Measurements from ENCODE around the gene EVA1B. TPM values are rescaled to one million over a fixed set of nuclear protein-coding genes. Genes with fewer than 3 reads are reported as not detected.
A peak's percentile ranks its signal among the peaks of the same experiment; 100 is the strongest.

EVA1B gene, protein sequence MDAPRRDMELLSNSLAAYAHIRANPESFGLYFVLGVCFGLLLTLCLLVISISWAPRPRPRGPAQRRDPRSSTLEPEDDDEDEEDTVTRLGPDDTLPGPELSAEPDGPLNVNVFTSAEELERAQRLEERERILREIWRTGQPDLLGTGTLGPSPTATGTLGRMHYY
- 100 to 1,000 TPM in 1 of 4 donors, 10 to 100 TPM in 3; 40.6 to 107 (median 52.4) TPM for total RNA-seq

DNA sequence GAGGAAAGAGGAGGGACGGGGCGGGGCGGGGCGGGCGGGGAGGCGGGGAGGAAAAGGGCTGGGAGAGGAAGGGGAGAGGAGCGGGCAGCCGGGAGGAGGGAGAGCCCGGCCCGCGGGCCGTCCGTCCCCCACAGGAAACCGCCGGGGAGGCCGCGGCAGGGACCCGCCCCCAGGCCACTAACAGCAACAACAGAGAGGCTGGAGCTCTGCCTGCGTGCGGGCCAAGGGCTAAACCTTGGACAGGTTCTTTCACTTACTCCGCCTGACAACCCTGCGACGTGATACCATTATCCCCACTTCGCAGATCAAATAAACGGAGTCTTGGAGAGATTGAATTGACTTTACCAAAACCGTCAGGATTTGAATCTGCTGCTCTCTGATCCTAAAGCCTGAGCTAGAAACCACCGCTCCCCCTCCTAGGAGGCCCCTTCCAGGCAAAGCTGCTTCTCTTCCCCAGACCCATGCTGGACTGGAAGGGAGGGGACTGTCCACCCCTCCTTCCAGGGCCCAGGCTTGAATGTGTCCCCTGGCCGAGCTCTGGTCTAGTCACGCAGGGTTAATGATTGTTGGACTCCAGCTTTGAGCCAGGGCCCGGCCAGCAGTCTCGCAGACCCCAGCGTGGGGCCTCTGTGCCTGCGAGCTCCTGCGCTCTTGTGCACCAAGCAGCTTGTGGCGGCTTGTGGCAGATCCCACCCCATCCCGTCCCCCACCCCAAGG lies at the start of gene EVA1B:
Gene EVA1B, minus strand, starts transcription at position 10 of the 717 bp plus-strand sequence. CDS start 608 bp downstream, outside the sequence.
- TF ChIP-seq, protein P1, sequence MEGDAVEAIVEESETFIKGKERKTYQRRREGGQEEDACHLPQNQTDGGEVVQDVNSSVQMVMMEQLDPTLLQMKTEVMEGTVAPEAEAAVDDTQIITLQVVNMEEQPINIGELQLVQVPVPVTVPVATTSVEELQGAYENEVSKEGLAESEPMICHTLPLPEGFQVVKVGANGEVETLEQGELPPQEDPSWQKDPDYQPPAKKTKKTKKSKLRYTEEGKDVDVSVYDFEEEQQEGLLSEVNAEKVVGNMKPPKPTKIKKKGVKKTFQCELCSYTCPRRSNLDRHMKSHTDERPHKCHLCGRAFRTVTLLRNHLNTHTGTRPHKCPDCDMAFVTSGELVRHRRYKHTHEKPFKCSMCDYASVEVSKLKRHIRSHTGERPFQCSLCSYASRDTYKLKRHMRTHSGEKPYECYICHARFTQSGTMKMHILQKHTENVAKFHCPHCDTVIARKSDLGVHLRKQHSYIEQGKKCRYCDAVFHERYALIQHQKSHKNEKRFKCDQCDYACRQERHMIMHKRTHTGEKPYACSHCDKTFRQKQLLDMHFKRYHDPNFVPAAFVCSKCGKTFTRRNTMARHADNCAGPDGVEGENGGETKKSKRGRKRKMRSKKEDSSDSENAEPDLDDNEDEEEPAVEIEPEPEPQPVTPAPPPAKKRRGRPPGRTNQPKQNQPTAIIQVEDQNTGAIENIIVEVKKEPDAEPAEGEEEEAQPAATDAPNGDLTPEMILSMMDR (IDR thresholded peaks at IDR 0.05), result no peak
- no peak for DNase-seq (ENCODE audit: low spot score)
- ATAC-seq (ENCODE audit: low FRiP score), result peak; percentile 48

DNA sequence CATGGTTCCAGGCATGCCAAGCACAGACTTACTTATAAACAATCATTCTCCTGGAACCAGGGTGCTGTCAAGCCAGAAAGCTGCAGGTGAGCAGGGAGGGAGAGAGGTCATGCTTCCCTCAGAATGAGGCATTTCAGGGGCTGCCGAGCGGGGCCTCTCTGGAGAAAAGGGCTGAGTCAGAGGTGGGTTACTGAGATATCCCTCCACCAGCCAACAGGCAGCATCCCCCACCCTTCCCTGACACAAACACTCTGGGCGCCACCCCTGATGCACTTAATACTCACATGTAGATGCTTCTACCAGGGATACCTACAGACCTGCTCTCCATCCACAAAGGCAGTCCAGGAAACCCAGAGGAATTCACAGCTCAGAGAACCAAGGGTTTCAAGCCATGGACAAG lies 49.2 kb upstream of the EVA1B start:
- DNase-seq (ENCODE audit: low spot score) (no peak), ATAC-seq (ENCODE audit: low FRiP score) (no peak)
- TF ChIP-seq, protein P1 (IDR thresholded peaks at IDR 0.05), result no peak

DNA sequence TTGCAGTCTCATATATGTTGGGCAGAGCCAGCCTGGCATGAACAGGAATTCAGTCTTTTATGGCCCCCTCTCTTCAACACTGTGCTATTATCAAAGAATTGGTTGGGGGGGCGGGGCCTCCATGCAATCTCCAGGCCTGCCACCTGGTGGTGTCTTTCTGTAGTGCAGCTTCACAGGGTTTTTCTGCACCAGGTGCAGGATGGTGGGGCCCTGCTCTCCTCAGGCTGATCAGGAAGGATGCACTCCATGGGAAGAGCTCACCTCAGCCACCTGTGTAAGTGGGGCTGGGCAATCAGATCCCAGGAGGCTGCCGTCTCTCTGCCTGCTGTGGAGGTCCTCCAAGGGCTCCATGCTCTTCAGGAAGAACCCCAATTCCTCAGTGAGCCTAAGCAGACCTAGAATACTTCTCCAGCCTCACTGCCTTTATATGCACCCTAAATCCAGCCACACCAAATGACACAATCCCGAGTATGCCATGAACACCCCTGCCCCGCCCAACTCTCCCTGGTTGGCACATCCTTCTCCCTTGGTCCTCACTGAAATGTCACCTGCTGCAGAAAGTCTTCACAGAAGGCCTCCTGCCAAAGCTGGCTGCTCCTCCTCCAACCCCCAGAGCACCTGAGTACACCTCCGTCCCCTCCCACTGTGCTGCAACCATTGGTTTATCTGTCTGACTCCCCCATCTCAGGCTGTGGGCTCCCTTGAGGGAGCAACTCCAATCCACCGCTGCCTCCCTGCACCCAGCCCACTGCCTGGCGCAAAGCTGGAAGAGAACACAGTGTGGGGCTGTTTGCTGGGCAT lies 45.8 kb upstream of the EVA1B start:
- TF ChIP-seq, protein P1 (IDR thresholded peaks at IDR 0.05), result peak in 2 of 3 donors; percentile 74 to 88
- DNase-seq (ENCODE audit: low spot score) (peak; percentile 97), ATAC-seq (ENCODE audit: low FRiP score) (no peak)

- ATAC-seq (ENCODE audit: low FRiP score) (no peak), DNase-seq (ENCODE audit: low spot score) (no peak)
- TF ChIP-seq, protein P1 (IDR thresholded peaks at IDR 0.05), result no peak
These were observed 44.4 kb upstream of the EVA1B start for GRCh38 chr1:36367798-36368197.

GRCh38 chr1:36367066-36367465 lies 43.6 kb upstream of the EVA1B start:
- DNase-seq (ENCODE audit: low spot score), result no peak
- ATAC-seq (ENCODE audit: low FRiP score), result no peak
- TF ChIP-seq, protein P1 (IDR thresholded peaks at IDR 0.05), result no peak

GRCh38 chr1:36366091-36366661 lies 42.7 kb upstream of the EVA1B start:
- TF ChIP-seq, protein P1 (IDR thresholded peaks at IDR 0.05), result no peak
- ATAC-seq (ENCODE audit: low FRiP score), result peak; percentile 26
- DNase-seq (ENCODE audit: low spot score), result no peak
